SK-N-MC (cell line): ENCODE results near the gene TBC1D22A.

Experiments
- EZH2 ChIP-seq: fragments of 200-600 bp; sonication (generic); IDR thresholded peaks from one replicate; pipeline ENCODE4 v1.6.1; 2017; ENCODE audit warnings: antibody characterized with exemption
- POLR2AphosphoS5 ChIP-seq: IDR thresholded peaks from 2 replicates; pipeline ENCODE4 v1.6.1; 2012; ENCODE audit warnings: mild to moderate bottlenecking, low read depth, low read length, borderline replicate concordance

- TF ChIP-seq EZH2 (no peak), POLR2AphosphoS5 (no peak)
These were observed 4.2 kb downstream of the TBC1D22A start for GRCh38 chr22:46766611-46767010.
